AG04449 (cell line): Measurements from ENCODE around the gene CARD19.

Source experiments
- CTCF ChIA-PET: fragments of 350-600 bp; formaldehyde crosslinking; extraction: SDS; loops from one replicate; lab custom pipeline; 2021; ENCODE audit warnings: antibody characterized with exemption; lab: Yijun Ruan, JAX
- POLR2A ChIA-PET: fragments of 400-600, 350-600 bp; formaldehyde crosslinking; extraction: SDS; loops from one replicate; lab custom pipeline; 2020; ENCODE audit warnings: antibody characterized with exemption, inconsistent platforms; lab: Yijun Ruan, JAX
- DNase-seq: peaks from one replicate; pipeline ENCODE4 v3.0.0-alpha.2; 2010; ENCODE audit warnings: low read depth, low spot score
- H3K4me3 ChIP-seq: 2 replicates; pipeline ENCODE4 v1.5.1; 2011; ENCODE audit warnings: low read depth, mild to moderate bottlenecking, control low read depth, low read length
- TF ChIP-seq, protein P1 (sequence below): IDR thresholded peaks from one replicate; pipeline ENCODE4 v1.5.1; 2011; ENCODE audit warnings: mild to moderate bottlenecking, moderate library complexity, low read length, control low read depth, inconsistent platforms; ENCODE audit not compliant: insufficient read depth; ENCODE audit errors: missing control alignments

CARD19 gene

DNA sequence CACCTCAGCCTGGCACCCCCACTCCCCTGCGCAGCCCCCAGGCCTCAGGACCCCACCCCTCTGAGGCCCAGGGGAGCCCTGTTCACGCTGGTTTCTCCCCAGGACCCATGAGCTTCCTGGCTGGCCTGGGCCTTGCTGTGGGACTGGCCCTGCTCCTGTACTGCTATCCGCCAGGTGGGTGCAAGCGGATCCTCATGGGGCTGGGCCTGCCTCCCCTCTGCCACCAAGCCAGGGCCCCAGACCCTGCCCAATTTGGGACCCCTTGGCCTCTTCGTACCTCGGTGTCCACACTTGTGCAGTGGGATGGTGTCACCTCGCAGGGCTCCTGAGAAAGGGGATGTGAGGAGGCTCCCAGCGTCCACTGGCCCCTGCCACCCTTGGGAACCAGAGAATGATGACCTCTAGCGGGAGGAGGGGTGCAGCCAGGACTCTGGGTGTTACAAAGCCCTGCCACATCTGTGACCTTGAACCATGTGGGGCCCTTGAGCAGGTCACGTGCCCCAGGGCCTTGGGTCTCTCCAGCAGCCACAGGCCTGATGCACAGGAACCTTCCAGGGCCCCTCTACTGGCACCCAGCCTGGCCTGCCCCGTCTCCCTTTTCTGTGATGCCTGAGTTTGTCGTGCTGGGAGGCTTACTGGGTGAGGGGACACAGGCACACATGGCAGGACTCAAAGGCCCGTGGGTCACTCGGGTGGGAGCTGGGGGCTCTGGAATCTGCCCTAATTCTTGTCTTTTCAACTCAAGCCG, 16.3 kb downstream of the CARD19 start:
- TF ChIP-seq, protein P1, sequence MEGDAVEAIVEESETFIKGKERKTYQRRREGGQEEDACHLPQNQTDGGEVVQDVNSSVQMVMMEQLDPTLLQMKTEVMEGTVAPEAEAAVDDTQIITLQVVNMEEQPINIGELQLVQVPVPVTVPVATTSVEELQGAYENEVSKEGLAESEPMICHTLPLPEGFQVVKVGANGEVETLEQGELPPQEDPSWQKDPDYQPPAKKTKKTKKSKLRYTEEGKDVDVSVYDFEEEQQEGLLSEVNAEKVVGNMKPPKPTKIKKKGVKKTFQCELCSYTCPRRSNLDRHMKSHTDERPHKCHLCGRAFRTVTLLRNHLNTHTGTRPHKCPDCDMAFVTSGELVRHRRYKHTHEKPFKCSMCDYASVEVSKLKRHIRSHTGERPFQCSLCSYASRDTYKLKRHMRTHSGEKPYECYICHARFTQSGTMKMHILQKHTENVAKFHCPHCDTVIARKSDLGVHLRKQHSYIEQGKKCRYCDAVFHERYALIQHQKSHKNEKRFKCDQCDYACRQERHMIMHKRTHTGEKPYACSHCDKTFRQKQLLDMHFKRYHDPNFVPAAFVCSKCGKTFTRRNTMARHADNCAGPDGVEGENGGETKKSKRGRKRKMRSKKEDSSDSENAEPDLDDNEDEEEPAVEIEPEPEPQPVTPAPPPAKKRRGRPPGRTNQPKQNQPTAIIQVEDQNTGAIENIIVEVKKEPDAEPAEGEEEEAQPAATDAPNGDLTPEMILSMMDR = no peak
- no peak overlapping the region for H3K4me3 ChIP-seq
- no peak for DNase-seq
- ChIA-PET POLR2A (no interaction called here), CTCF (no interaction called here)

DNA sequence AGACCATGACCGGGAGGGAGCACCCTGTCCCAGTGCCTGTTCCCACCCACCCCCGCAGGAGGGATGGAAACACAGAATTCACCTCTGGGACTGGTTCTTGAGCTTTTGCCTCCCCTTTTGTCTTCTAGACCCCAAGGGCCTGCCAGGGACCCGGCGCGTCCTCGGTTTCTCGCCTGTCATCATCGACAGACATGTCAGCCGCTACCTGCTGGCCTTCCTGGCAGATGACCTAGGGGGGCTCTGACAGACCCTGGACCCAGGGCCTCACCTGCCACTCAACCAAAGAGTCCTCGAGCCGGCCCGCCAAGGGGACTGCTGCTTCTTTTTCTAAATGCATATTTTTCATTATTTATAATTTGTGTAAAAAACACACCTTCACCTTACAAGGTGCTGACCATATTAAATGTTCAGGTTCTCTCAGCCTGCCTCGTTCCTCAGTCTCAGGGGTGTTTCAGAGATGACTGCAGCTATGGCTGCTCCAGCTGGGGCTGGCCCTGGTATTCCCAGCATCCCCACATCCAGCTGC, 16.9 kb downstream of the CARD19 start:
- ChIA-PET POLR2A (no interaction called here), CTCF (no interaction called here)
- TF ChIP-seq, protein P1 = no peak
- no peak for DNase-seq
- H3K4me3 ChIP-seq = no peak overlapping the region

DNA sequence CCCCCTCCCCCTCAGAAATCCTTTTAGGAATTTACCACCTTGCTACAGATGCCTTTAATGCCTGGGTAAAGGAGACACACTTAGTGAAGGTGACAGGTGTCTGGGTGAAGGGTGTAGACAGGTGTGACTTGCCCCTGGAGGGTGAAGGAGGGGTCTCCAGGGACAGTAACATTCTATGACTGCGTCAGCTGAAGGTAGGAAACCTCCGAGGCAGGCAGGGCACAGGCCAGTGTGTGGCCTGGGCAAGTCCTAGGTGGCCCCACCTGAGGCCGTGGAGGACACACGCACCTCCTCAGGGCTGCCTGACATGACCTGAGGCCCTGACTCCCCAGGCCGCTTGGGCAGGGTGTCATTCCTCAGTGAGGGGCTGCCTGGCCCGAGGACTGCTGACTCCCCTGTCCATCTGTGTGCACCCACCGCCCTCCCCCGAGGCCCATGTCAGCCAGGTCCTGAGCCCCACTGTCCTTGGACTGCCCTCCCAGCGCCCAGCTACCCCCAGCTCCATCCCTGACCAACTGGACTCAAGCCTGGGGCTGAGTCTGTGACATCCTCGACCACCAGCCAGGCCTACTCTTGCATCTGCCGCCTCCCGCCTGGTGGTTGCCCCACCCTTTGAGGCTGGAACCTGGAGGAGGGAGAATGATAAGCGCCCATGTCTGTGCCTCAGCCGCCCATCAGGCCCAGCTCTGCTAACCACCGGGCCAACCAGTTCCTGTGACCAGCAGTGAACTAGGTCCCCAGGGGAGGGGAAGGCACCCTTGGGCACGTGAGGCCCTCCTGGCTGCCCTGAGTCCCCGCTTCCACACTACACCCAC, 18.4 kb downstream of the CARD19 start:
- ChIA-PET CTCF (interaction anchor here (1.0 kb wide), 1 partner anchor 9 kb away, joined by 3 read pairs; no protein-coding TSS in a partner anchor), POLR2A (no interaction called here)
- TF ChIP-seq, protein P1 = no peak
- no peak for DNase-seq
- H3K4me3 ChIP-seq = no peak overlapping the region

DNA sequence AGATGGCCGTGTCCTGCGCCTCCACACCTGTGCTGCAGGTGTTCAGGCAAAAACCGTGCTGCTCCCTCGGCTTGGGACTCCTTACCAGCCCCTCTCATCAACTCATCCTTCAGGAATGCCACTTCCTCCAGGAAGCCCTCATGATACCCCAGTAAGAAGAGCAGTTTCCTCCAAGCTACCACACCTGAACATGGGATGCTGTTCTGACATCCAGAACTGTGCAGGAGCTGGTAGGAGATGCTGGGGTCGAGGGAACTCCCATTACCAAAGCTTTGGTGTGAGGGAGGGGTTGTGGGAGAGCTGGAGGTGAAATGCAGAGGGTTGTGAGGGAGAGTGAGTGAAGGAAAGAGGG, 18.9 kb downstream of the CARD19 start:
- ChIA-PET CTCF (interaction anchor here (1.0 kb wide), 1 partner anchor 10 kb away, joined by 3 read pairs; no protein-coding TSS in a partner anchor), POLR2A (no interaction called here)
- H3K4me3 ChIP-seq = no peak overlapping the region
- TF ChIP-seq, protein P1 = no peak
- no peak for DNase-seq

DNA sequence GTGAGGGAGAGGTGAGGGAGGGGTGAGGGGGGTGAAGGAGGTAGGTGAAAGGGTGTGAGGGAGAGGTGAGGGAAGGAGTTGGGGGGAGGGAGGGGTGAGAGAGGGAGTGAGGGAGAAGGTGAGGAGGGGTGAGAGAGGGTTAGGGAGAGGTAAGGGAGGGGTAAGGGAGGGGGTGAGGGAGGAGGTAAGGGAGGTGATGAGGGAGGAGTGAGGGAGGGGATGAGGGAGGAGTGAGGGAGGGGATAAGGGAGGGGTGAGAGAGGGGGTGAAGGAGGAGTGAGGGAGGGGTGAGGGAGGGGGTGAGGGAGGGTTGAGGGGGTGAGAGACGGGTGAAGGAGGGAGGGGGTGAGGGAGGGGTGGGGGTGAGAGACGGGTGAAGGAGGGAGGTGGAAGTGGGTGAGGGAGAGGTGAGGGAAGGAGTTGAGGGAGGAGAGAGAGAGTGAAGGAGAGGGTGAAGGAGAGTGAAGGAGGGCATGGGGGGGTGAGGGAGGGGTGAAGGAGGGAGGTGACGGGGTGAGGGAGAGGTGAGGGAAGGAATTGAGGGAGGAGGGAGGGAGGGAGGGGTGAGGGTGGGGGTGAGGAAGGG, 19.6 kb downstream of the CARD19 start:
- no peak for DNase-seq
- TF ChIP-seq, protein P1 = no peak
- ChIA-PET CTCF (interaction anchor here (1.0 to 1.3 kb wide), 2 partner anchors 8 to 10 kb away, joined by 3 to 5 read pairs; no protein-coding TSS in a partner anchor), POLR2A (no interaction called here)
- H3K4me3 ChIP-seq = no peak overlapping the region
